HG03196 (cell line): Measurements from ENCODE around the gene MAGI2.

Source experiments
- ATAC-seq: cut with Tn5 transposase; IDR thresholded peaks from one replicate; pipeline ENCODE4 v1.9.1; 2021; ENCODE audit not compliant: unreplicated experiment

Gene MAGI2

DNA sequence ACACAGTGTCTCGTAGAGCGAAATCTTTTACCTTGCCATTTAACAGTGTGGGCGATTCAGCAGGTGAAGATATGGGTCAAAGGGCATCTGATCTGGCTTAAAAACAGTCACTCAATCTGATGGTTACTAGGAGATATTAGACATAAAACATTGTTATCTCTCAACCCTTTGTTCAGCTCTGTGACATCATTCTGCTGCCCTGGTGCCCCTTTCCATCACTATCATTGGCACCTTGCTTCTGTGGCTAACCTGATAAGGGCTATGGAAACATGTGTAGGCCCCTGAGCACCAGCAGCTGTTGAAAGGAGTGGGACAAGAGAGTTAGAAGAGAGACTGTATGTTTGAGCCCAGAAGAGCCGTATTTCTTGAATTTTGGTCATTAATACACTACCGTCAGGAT is 1004.6 kb downstream of the MAGI2 start:
- ATAC-seq = no peak

DNA sequence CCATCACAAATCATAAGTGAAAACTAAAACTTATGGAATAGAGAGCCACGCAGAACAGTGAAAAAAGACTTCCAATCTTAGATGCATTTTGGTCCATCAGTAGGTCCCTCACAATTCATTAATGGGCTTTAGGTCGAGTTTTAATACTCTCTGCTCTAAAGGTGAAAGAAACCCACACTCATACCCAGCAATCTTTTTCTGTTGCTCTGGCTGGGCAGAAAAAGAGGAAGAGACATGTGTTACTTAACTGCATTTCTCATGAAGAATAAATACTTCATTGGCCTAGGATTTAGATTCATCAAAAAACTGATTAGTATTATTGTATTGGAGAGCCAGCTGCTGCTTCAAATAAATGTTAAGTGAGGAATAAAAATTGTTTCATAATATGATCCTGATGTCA is 1009.2 kb downstream of the MAGI2 start:
- no peak for ATAC-seq

DNA sequence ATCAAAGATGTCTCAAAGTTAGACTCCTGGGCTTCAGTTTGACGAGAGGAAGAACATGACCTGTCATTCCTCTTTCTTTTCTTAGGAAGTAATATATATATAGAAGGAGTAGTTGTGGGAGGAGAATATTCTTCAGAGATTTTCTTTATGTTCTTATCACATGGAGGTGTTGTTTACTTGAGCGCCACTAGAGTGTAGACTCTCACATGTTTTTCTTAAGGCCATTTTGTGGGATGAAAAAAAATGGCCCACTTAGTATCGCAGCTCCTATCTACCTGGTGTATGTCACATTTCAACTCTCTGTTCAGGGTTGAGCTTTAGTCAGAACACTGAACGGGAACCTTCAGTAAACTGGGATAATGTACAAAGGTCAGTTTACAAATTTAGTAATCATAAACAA is 1009.7 kb downstream of the MAGI2 start:
- ATAC-seq = no peak

DNA sequence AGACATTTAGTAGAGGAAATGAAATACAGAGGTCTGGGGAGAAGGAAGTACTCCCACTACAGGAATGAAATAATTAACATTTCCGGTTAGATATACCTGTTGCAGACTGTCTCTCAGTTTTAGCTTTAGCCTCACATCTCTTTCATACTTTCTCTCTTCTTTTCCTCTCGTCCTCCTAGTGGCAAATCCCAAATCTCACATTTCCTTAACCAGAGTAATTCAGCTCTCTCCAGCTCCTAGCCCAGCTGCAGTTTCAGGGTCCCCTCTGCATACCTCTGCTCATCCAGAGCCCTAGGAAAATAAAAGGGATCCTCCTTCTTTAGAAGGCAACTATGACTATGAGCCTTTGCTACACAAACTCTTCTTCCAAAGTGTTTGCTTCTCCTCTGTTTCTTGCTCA is 1011.7 kb downstream of the MAGI2 start:
- no peak for ATAC-seq

DNA sequence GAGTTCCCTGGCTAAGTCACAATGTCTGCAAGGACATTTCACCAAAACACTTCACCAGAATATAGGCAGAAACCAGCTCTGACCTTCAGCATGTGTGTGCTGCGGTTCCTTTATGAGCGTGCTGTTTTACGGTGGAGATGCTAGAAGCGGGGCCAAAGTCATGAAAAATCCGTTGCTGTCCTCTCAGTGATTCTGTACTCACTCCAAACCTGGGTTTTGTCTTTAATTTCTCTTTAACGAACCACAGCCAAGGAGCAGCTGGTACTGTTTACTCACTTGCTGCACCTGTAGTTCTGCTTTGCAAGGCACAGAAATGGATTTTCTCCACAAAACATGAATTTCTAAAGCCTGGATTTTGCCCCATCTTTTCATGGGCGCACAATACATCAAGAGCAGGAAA is 1015.0 kb downstream of the MAGI2 start:
- ATAC-seq = no peak

DNA sequence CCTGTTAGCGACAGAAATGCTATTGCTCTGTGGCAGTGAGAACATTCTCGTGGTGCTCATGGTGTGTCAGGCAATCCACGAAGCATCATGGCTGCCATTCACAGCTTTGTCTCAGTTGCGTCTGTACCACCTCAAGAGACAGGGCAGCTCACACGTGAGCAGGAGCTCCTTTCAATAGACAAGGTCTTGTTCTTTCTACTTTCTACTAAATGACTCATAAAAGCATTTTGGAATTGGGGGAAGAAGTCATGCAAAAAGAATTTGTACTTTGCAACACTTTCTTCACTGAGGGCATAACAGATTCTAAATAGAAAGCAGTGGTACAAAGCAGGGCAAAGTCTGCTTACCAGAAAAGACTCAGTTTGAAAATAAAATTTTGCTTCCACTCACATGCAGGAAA is 1016.3 kb downstream of the MAGI2 start:
- no peak for ATAC-seq

DNA sequence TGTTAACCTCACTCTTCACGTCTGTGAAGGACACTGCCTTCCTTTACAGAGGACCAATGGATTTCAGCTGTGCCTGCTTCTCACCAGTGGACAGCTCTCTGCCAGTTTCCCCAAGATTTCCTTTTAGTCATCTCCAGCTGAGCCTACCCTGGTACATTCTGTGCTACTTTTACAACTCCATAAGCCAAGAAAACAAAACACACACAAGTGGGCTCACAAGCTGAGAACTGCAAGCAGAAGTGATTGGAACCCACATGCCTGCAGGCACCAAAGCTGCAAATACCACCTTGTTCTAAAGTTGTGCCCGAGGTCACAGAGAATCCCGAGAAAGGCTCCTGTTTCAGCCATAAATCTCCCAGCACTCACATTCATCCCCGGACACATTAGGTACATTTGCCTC is 1018.1 kb downstream of the MAGI2 start:
- no peak for ATAC-seq

DNA sequence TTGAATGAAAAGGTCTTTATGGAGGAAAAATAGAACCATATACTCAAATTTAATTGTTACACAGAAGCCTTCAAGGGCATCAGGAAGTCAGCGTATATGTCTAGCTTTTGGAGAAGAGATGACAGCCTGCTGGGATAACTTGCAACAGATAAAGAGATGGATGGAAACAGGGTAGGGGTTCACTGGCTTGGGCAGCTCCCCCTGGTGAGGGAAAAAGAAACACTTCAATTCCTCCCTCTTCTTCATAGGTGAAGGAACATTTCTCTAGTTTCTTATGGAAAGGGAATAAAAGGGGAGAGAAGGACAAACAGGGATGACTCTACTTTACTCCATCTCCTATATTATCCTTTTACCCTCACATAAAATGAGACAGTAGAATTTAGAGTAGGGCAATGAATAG is 1019.2 kb downstream of the MAGI2 start:
- no peak for ATAC-seq

DNA sequence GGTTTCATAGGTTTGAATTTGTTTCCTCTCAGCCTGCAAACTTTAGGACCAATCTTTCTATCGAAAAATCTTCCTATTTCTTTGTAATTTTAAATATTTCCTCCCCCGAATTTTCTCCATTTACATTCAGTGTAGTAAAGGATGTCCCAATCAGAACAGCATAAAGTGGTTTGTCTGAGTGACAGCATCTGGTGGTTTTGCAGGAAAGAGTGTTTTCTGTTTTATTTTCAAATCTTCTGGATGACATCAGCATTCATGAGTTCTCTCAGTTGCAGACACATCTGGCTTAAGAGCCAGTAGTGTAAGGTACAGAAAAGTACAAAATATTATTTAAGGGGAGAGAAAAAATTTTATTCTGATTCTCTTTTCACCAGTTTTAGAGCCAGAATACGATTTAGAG is 1020.0 kb downstream of the MAGI2 start:
- ATAC-seq = no peak

DNA sequence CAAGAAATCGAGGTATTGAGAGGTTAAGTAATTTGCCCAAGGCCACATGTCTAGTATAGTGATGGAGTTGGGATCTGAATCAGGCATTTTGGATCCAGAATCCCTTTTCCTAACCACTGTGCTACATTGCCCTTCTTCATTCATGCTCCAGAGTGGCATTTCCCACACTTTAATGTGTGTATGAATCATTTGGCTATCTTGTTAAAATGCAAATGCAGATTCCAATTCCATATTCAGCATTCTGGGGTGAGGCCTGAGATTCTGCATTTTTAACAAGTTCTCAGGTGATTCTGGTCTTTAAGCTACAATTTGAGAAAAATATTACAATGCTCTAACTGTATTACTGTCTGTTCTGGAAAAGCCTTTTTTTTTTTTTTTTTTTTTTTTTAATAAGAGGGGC is 1023.6 kb downstream of the MAGI2 start:
- no peak for ATAC-seq

DNA sequence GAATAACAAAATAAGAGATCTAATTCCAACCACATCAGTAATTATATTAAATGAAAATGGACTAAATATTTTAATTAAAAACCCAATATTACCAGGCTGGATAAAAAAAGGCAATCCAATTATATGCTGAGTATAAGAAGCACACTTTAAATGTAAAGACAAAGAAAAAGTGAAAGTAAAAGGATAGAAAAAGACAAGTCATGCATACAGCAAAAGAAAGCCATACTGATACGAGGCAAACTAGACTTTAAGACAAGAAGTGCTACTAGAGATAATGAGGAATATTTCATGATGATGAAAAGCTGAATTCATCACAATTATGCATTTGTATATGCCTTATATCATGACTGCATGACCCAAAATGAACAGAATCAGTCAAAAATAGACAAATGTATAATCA is 1026.3 kb downstream of the MAGI2 start:
- ATAC-seq = no peak

DNA sequence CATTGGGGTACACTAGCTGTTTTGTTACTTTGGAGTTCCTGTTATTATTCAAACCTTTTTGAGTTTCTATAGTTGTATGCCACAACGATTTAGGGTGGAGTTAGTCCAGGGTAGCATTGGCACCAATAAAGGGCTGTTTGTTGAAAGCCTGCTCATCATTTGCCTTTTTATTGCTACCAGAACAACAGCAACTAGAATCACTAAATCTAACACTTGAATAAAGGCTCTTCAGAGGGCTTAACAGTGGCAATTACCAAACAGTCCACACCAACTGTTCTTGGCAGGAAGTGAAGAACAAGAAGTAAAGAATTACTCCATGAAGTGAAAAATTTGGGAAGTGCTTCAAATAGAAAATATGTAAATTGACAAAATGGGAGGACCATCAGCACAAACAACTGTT is 1033.5 kb downstream of the MAGI2 start:
- no peak for ATAC-seq

DNA sequence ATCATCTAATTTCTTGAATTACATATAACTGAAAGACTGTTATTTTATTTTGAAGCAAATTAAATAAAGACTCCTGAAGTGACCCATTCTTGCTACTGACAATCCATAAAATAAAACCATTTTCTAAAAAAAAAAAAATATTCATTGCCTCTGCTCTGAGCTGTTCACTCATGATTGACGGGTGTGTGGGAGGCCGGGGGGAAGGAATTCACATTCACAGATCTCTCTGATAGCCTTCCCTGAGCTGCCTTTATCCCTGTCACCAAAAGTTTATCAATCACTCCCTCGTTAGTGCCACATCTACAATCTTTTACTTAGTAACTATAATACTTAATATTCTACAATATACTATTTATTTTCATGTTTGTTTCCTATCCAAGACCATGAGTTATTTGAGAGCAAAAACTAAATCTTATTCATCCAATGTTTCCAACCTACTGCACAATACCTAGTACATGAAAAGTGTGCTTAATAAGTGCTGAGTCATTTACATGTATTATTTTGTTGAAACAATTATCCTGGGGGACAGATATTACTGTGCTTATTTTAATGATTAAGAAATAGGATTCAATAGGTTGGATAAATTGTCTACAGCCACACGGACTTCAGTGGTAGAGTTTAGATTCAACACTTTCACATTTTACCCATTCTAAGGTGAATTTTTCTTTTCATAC is 1036.2 kb downstream of the MAGI2 start:
- no peak for ATAC-seq

DNA sequence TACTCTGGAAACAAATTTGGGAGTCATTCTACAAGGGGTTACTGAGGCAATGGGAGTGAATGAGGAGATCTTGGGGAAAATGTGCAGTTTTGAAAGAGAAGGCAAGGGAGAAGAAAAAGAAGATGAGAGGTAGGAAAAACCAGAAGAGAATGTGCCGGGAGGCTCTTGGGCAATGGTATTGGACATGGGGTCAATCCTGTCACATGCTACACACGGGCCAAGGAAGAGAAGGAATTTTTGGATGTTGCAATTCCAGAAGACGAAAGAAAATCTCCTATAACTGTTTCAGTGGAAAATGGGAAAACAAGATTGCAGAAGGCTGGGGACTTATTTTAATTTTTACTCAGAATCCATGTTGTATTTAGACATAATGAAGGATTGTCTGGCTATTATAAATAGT is 1039.9 kb downstream of the MAGI2 start:
- ATAC-seq = no peak

DNA sequence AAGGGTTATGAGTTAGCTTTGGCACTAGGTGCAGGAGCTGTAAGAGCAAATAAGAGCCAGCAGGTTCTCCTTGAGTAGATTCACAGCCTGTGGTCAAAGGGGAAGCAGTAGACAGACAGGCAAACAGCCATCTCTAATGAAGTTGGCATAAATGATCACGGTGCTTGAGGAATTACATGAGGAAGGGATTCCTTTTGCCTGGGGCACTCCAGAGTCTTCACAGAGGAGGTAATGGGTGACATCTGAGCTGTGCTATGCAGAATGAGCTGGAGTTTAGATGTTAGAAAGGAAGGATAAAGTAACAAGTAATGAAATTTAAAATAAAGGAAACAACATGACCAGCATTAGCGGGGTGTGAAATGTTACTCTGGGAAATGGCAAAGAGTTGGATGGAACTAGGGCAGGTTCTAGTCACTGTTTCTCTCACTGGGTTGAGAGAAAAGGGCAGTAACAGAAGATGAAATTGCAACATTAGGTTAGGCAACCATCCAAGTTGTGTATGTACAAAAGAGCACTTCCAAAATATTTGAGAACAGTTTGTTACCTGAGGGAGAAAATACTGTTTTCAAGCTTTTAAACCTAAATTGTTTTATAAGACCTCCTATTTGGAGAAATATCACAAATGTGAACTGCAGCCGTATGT is 1041.1 kb downstream of the MAGI2 start:
- no peak for ATAC-seq

DNA sequence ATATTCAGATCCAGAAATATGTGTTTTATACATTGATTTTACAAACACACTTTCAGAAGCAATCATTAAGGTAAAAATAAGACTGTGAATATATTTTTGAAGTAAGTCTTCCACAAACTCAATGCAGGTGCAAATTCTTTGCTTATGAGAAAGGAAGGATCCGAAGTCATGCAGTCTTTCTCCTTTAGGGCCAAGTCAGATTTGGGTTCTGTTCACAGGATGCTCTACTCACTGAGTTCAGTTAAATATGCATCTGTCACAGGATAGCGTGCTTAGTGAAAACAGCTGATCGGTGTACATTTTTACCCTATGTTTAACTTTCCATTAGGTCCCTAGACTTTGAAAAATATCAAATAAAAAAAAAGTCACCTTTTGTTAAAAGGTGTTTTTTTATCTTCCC is 1046.4 kb downstream of the MAGI2 start:
- ATAC-seq = no peak

DNA sequence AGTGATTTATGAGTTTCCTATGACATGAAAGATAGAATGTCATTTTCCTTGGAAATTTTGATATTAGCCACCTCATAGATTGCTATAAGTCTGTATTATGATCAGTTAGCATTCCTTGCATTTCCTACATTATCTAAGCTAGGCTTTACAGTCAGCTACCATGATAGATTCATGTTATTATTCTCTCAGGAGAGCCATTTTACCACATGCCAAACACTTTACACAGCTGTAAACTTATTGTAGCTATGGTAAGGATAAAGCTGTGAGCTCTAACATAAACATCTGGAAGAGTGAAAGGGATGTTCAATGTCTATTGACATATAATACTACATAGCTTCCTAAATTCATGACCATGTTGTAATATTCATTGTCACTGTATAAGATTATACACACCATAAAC is 1046.9 kb downstream of the MAGI2 start:
- ATAC-seq = no peak

DNA sequence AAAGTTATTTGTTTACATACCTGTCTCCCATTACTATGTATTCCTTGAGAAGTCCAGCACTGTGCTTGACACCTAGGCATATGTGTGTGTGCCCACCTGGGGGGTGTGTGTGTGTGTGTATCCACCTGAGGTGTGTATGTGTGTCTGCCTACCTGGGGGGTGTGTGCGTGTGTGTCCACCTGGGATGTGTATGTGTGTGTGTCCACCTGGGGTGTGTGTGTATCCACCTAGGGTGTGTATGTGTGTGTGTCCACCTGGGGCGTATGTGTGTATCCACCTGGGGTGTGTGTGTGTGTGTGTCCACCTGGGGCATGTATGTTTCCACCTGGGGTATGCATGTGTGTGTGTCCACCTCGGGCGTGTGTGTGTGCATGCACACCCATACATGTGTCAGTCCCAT is 1051.4 kb downstream of the MAGI2 start:
- no peak for ATAC-seq

DNA sequence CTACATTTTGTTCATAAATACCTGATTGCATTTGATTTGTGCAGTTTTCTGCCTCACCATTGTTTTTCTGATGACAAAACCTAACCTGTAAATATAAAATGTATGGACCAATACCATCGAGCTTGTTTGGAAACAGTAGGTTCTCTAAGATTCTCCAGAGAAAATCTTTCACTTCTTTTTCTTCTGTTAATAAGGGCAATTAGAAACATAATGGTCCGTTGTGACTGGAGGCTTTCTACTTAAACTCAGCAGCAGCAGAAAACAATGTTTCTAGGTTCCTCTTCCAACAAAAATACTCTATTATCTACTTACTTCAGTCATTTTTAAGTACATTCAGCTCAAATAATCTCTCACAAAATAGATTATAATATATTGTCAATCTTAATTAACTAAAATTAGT is 1053.4 kb downstream of the MAGI2 start:
- no peak for ATAC-seq

DNA sequence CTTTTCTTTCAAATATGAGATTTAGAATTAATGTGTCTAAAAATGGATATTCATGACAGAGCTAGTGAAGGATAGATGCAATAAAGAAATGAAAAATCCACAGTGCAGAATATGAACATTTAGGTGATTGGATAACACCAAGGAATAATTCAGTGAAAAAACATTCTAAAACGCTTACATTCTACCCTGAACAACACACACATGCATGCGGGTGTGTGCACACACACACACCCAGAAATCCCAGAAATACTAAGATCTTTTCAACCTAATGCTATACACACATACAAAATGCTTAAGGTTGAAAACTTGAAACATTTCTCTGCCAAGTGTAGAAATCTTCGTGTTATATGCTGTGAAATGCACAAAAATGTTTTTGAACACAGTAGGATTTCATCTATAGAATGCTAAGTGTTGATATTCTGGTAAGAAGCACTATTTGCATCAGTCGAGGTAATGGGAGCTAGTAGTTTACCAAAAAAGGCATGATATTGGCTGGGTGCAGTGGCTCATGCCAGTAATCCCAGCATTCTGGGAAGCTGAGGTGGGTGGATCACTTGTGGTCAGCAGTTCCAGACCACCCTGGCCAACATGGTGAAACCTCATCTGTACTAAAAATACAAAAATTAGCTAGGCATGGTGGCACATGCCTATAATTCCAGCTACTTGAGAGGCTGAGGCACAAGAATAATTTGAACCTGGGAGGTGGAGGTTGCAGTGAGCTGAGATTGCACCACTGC is 1054.3 kb downstream of the MAGI2 start:
- ATAC-seq = no peak

DNA sequence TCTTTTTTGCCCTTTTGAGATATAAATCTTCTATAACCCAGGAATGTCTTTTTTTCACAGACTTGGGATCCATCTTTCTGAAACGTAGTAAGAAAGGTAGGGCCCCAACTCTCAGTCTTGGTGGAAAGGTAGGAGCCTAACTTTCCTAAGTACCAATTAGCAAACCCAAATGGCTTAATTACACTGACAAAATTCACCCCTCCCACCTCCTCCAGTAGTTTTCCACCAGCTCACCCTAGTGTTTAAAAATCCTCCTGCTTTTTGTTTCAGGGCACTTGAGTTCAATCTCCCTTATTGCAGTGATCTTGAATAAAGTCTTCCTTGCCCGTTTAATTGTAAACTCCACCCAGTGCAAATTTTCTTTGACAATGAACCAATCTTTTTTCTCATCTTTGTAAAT is 1054.9 kb downstream of the MAGI2 start:
- no peak for ATAC-seq

DNA sequence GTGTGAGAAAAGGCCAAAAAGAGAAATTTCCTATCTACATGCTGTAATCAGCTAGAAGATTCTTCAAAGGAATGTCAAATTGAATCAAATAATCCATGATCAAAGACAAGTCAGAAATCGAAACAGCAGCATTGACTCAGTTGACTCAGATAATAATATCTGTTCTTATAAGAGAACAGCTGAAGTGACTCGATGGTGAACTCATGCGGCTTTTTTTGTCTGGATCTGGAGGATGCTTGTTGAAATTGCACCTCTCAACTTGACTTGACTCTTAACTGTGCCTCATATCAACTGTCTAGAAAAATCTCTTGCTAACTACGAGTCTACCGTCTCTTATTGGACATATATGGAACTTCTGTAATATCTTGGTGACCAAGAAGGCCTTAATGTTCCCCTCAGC is 1055.4 kb downstream of the MAGI2 start:
- no peak for ATAC-seq
